BLaER1 (cell line): ENCODE data around the gene SORCS2.
A peak's percentile ranks its signal among the peaks of the same experiment; 100 is the strongest.

Experiments
- H3K27ac ChIP-seq: shearing (Covaris generic); formaldehyde crosslinking; 2 replicates; pipeline ENCODE4 v1.8.1; 2022
- H3K27me3 ChIP-seq: shearing (Covaris generic); formaldehyde crosslinking; 2 replicates; pipeline ENCODE4 v1.8.1; 2022
- H3K36me3 ChIP-seq: shearing (Covaris generic); formaldehyde crosslinking; 2 replicates; pipeline ENCODE4 v1.8.1; 2022
- H3K4me1 ChIP-seq: shearing (Covaris generic); formaldehyde crosslinking; 2 replicates; pipeline ENCODE4 v1.8.1; 2022
- H3K4me2 ChIP-seq: shearing (Covaris generic); formaldehyde crosslinking; 2 replicates; pipeline ENCODE4 v1.8.1; 2022
- H3K4me3 ChIP-seq: shearing (Covaris generic); formaldehyde crosslinking; 2 replicates; pipeline ENCODE4 v1.8.1; 2022
- H3K9ac ChIP-seq: shearing (Covaris generic); formaldehyde crosslinking; 2 replicates; pipeline ENCODE4 v1.8.1; 2022
- H3K9me3 ChIP-seq: shearing (Covaris generic); formaldehyde crosslinking; 2 replicates; pipeline ENCODE4 v1.8.1; 2022
- H4K20me1 ChIP-seq: shearing (Covaris generic); formaldehyde crosslinking; 2 replicates; pipeline ENCODE4 v1.8.1; 2022
- Cebpa-rat ChIP-seq: shearing (Covaris generic); IDR thresholded peaks from 2 replicates; pipeline ENCODE4 v1.8.1; 2022

The SORCS2 gene

GRCh38 chr4:7739077-7739917 is 547.0 kb downstream of the SORCS2 start:
- no peak for TF ChIP-seq Cebpa-rat
- no peaks in the 10 kb centered on the region for H4K20me1 ChIP-seq
- peaks cover 12% of the 10 kb centered on the region; the same call in 1 of the 2 replicates for H3K36me3 ChIP-seq
- peaks cover 70% of the 10 kb centered on the region for H3K4me1 ChIP-seq
- H3K9ac ChIP-seq, result no peak overlapping the region
- peak overlapping the region; percentile 45 for H3K4me2 ChIP-seq
- H3K27ac ChIP-seq, result no peak overlapping the region
- no peak overlapping the region for H3K4me3 ChIP-seq
- no peaks in the 10 kb centered on the region for H3K27me3 ChIP-seq
- no peaks in the 10 kb centered on the region for H3K9me3 ChIP-seq

GRCh38 chr4:7739918-7740865 is 547.9 kb downstream of the SORCS2 start:
- Histone ChIP-seq H4K20me1 (no peaks in the 10 kb centered on the region), H3K4me3 (no peak overlapping the region), H3K27ac (no peak overlapping the region), H3K9ac (no peak overlapping the region), H3K4me2 (peak overlapping the region; percentile 45), H3K4me1 (peaks cover 70% of the 10 kb centered on the region), H3K9me3 (no peaks in the 10 kb centered on the region), H3K36me3 (peaks cover 12% of the 10 kb centered on the region; the same call in 1 of the 2 replicates), H3K27me3 (no peaks in the 10 kb centered on the region)
- TF ChIP-seq Cebpa-rat, result no peak

GRCh38 chr4:7740866-7741525 is 548.7 kb downstream of the SORCS2 start:
- Histone ChIP-seq H3K4me1 (peaks cover 64% of the 10 kb centered on the region), H3K27ac (no peak overlapping the region), H3K4me2 (no peak overlapping the region), H3K36me3 (peaks cover 12% of the 10 kb centered on the region; the same call in 1 of the 2 replicates), H3K9me3 (no peaks in the 10 kb centered on the region), H4K20me1 (no peaks in the 10 kb centered on the region), H3K4me3 (no peak overlapping the region), H3K27me3 (no peaks in the 10 kb centered on the region), H3K9ac (no peak overlapping the region)
- TF ChIP-seq Cebpa-rat, result no peak

GRCh38 chr4:7741946-7742806 is 549.8 kb downstream of the SORCS2 start:
- no peak overlapping the region for H3K27ac ChIP-seq
- no peak for TF ChIP-seq Cebpa-rat
- H3K36me3 ChIP-seq, result peaks cover 12% of the 10 kb centered on the region; the same call in 1 of the 2 replicates
- no peaks in the 10 kb centered on the region for H3K27me3 ChIP-seq
- no peak overlapping the region for H3K4me3 ChIP-seq
- H3K4me1 ChIP-seq, result peaks cover 54% of the 10 kb centered on the region
- no peak overlapping the region for H3K9ac ChIP-seq
- H3K9me3 ChIP-seq, result no peaks in the 10 kb centered on the region
- H3K4me2 ChIP-seq, result no peak overlapping the region
- H4K20me1 ChIP-seq, result no peaks in the 10 kb centered on the region

- peaks cover 5% of the 10 kb centered on the region; the same call in 1 of the 2 replicates for H3K36me3 ChIP-seq
- peaks cover 48% of the 10 kb centered on the region for H3K4me1 ChIP-seq
- no peaks in the 10 kb centered on the region for H4K20me1 ChIP-seq
- no peak overlapping the region for H3K27ac ChIP-seq
- no peaks in the 10 kb centered on the region for H3K27me3 ChIP-seq
- H3K4me2 ChIP-seq, result no peak overlapping the region
- no peak for TF ChIP-seq Cebpa-rat
- H3K9ac ChIP-seq, result no peak overlapping the region
- no peaks in the 10 kb centered on the region for H3K9me3 ChIP-seq
- no peak overlapping the region for H3K4me3 ChIP-seq
Measured at GRCh38 chr4:7742807-7743280, 550.5 kb downstream of the SORCS2 start.

- Histone ChIP-seq H4K20me1 (no peaks in the 10 kb centered on the region), H3K36me3 (no peaks in the 10 kb centered on the region; the same call in 1 of the 2 replicates), H3K27me3 (no peaks in the 10 kb centered on the region), H3K9ac (0 out of 2 replicates have a peak overlapping the region, but pooled peaks have one; percentile 2), H3K9me3 (no peaks in the 10 kb centered on the region), H3K4me2 (peak overlapping the region; percentile 62), H3K4me1 (peaks cover 35% of the 10 kb centered on the region), H3K27ac (no peak overlapping the region), H3K4me3 (no peak overlapping the region)
- no peak for TF ChIP-seq Cebpa-rat
Measured at GRCh38 chr4:7744142-7744804, 551.9 kb downstream of the SORCS2 start.

- Histone ChIP-seq H3K4me2 (peak overlapping the region; percentile 62), H3K27ac (no peak overlapping the region)
Measured at GRCh38 chr4:7745301-7745885, 553.1 kb downstream of the SORCS2 start.

More at GRCh38 chr4:7745301-7745885, 553.1 kb downstream of the SORCS2 start:
- H4K20me1 ChIP-seq, result no peaks in the 10 kb centered on the region
- TF ChIP-seq Cebpa-rat, result no peak
- H3K27me3 ChIP-seq, result no peaks in the 10 kb centered on the region
- no peak overlapping the region for H3K9ac ChIP-seq
- H3K9me3 ChIP-seq, result no peaks in the 10 kb centered on the region
- peaks cover 26% of the 10 kb centered on the region for H3K4me1 ChIP-seq
- no peaks in the 10 kb centered on the region for H3K36me3 ChIP-seq
- no peak overlapping the region for H3K4me3 ChIP-seq
